Endothelial cell of umbilical vein (primary cell): ENCODE results near the gene IGSF5.

Experiments
- EZH2 ChIP-seq: IDR thresholded peaks from 2 replicates; pipeline ENCODE4 v1.6.1; 2012; ENCODE audit warnings: borderline replicate concordance, low read depth, mild to moderate bottlenecking, moderate library complexity, low read length, inconsistent platforms; ENCODE audit not compliant: severe bottlenecking
- JUN ChIP-seq: IDR thresholded peaks from 2 replicates; pipeline ENCODE4 v1.6.1; 2011; ENCODE audit warnings: borderline replicate concordance, low read depth; ENCODE audit not compliant: insufficient read length, insufficient read depth
- POLR2AphosphoS5 ChIP-seq: IDR thresholded peaks from 2 replicates; pipeline ENCODE4 v1.6.1; 2012; ENCODE audit warnings: low read depth, mild to moderate bottlenecking, control low read depth, low read length, moderate library complexity; ENCODE audit not compliant: insufficient read depth
- TF ChIP-seq, protein P1 (sequence below), 2 donors: IDR thresholded peaks; 1 replicate in 1 of 2; 2 replicates in 1 of 2; pipeline ENCODE4 v1.5.1; 2011; ENCODE audit warnings: low read length in 2 of 2, mild to moderate bottlenecking in 2 of 2, moderate library complexity in 2 of 2, control low read depth in 1 of 2, inconsistent platforms in 1 of 2, low read depth in 1 of 2; ENCODE audit not compliant: insufficient read depth in 1 of 2; ENCODE audit errors: extremely low read depth in 1 of 2

- no peak for TF ChIP-seq EZH2
- TF ChIP-seq, protein P1, sequence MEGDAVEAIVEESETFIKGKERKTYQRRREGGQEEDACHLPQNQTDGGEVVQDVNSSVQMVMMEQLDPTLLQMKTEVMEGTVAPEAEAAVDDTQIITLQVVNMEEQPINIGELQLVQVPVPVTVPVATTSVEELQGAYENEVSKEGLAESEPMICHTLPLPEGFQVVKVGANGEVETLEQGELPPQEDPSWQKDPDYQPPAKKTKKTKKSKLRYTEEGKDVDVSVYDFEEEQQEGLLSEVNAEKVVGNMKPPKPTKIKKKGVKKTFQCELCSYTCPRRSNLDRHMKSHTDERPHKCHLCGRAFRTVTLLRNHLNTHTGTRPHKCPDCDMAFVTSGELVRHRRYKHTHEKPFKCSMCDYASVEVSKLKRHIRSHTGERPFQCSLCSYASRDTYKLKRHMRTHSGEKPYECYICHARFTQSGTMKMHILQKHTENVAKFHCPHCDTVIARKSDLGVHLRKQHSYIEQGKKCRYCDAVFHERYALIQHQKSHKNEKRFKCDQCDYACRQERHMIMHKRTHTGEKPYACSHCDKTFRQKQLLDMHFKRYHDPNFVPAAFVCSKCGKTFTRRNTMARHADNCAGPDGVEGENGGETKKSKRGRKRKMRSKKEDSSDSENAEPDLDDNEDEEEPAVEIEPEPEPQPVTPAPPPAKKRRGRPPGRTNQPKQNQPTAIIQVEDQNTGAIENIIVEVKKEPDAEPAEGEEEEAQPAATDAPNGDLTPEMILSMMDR (IDR thresholded peaks at IDR 0.05; ENCODE audit: extremely low read depth in 1 of 2, insufficient read depth in 1 of 2, low read depth in 1 of 2, low read length in 2 of 2) = no peak
- no peak for TF ChIP-seq POLR2AphosphoS5
- TF ChIP-seq JUN = no peak
Measured at GRCh38 chr21:39822042-39822441, 77.1 kb downstream of the IGSF5 start.
